Testis (tissue), 3 donors: Measurements from ENCODE around the gene OPHN1. TPM values are rescaled to one million over a fixed set of nuclear protein-coding genes. Genes with fewer than 3 reads are reported as not detected.

ENCODE experiments used
- DNase-seq: peaks from one replicate; pipeline ENCODE4 v3.0.0-alpha.2; 2019
- H3K27ac ChIP-seq, 2 donors: fragments of 200-600 bp; sonication (generic); one replicate each; pipeline ENCODE4 v1.5.1; 2019
- H3K27me3 ChIP-seq: fragments of 200-600 bp; sonication (generic); one replicate; pipeline ENCODE4 v1.5.1; 2019
- H3K36me3 ChIP-seq: fragments of 200-600 bp; sonication (generic); one replicate; pipeline ENCODE4 v1.5.1; 2017; ENCODE audit warnings: low read depth; ENCODE audit errors: missing control alignments
- H3K4me1 ChIP-seq: fragments of 200-600 bp; sonication (generic); one replicate; pipeline ENCODE4 v1.5.1; 2019
- H3K4me3 ChIP-seq, 2 donors: fragments of 200-600 bp; sonication (generic); one replicate each; pipeline ENCODE4 v1.5.1; 2017 to 2019
- H3K9me3 ChIP-seq: fragments of 200-600 bp; sonication (generic); one replicate; pipeline ENCODE4 v1.5.1; 2017
- POLR2A ChIP-seq: fragments of 450-650 bp; IDR thresholded peaks from one replicate; pipeline ENCODE4 v1.6.1; 2017; ENCODE audit warnings: antibody characterized with exemption, mild to moderate bottlenecking, moderate library complexity
- WGBS, 2 donors: methylation state at CpG; one replicate each; pipeline ENCODE4 v1.1.5; 2018; 5-methylcytosine and 5-hydroxymethylcytosine counted together
- intact Hi-C: fragments of 100-400 bp; cut with DNase I; formaldehyde crosslinking; loops from one replicate; pipeline ENCODE4 v1.15.1; 2023; ENCODE audit warnings: low total_unique reads
- polyA plus RNA-seq: library from polyadenylated mRNA; stranded (reverse); fragments of 350-450 nt; fragmentation: Illumina TruSeq; extraction: RNeasy Lipid Tissue Mini Kit (QIAGEN cat#74804); gene quantifications from one replicate; pipeline ENCODE4 v1.2.3, GENCODE V29; 2014; ENCODE audit warnings: low read depth, low replicate concordance; ENCODE audit not compliant: insufficient read depth
- total RNA-seq, 2 donors: library from RNA; depleted of rRNA; stranded (reverse); fragments of >200 nt; gene quantifications; one replicate each; pipeline ENCODE4 v1.2.3, GENCODE V29; 2016
- TF ChIP-seq, protein P1 (sequence below), 3 experiments: fragments of 450-650 bp in 2 of 3; fragments of 200-600 bp in 1 of 3; sonication (generic) in 1 of 3; IDR thresholded peaks; one replicate each; pipeline ENCODE4 v1.5.1; 2016 to 2019; ENCODE audit warnings: antibody characterized with exemption in 3 of 3, mild to moderate bottlenecking in 2 of 3, moderate library complexity in 1 of 3

Gene OPHN1
- total and polyA plus RNA-seq, 3 donors from 2014 or later: 2.3 to 5.7 (median 5.5) TPM

DNA sequence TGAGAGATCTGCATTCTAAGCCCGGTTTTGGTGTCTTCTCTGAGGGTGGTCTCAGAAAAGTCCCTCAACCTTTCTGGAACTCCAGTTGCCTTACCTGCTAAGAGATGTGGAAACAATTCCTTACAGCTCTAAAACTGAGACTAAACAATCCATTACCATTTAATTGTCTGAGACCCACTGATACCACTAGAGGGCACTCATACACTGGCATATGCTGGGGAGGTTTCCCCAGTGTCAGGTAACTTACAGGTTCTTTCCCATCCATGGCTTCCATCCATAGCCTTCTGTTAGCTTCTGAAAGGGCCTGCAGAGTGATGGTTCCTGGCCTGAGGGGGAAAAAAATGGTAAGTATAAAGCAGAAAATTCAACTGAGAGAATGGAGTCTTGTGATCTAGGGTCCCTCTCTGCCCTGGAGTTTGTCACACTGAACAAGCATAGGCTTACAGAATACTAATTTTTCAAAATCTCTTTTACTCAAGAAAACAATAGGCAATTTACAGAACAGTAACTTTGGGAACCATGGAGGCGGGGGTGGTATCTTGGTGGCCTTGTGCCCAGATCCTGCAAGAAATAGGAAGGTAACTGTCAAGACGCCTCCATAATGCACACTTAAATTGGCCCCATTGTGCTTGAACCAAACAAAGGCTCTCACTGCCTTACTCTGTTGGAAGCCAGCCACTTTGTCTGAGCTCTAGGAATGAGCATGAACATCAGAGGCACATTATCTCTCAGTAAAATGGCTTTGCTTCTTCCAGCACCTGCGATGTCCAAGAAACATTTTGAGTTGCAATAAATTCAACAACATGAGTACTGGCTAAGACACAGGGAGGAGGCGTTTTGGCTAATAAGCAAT, 236.1 kb downstream of the OPHN1 start:
- Histone ChIP-seq H3K27me3 (no peaks in the 10 kb centered on the region), H3K9me3 (no peaks in the 10 kb centered on the region), H3K4me1 (no peaks in the 10 kb centered on the region), H3K36me3 (no peaks in the 10 kb centered on the region), H3K4me3 (no peak overlapping the region), H3K27ac (no peak overlapping the region)
- no peak for TF ChIP-seq POLR2A
- TF ChIP-seq, protein P1, sequence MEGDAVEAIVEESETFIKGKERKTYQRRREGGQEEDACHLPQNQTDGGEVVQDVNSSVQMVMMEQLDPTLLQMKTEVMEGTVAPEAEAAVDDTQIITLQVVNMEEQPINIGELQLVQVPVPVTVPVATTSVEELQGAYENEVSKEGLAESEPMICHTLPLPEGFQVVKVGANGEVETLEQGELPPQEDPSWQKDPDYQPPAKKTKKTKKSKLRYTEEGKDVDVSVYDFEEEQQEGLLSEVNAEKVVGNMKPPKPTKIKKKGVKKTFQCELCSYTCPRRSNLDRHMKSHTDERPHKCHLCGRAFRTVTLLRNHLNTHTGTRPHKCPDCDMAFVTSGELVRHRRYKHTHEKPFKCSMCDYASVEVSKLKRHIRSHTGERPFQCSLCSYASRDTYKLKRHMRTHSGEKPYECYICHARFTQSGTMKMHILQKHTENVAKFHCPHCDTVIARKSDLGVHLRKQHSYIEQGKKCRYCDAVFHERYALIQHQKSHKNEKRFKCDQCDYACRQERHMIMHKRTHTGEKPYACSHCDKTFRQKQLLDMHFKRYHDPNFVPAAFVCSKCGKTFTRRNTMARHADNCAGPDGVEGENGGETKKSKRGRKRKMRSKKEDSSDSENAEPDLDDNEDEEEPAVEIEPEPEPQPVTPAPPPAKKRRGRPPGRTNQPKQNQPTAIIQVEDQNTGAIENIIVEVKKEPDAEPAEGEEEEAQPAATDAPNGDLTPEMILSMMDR (IDR thresholded peaks at IDR 0.05): peak in 2 of 3 experiments; percentile 53
- intact Hi-C loops: no loop called here
- peak; percentile 35 for DNase-seq
- WGBS, 2 donors: 32 to 43% methylated on average over 2 to 5 of the region's 5 CpGs

DNA sequence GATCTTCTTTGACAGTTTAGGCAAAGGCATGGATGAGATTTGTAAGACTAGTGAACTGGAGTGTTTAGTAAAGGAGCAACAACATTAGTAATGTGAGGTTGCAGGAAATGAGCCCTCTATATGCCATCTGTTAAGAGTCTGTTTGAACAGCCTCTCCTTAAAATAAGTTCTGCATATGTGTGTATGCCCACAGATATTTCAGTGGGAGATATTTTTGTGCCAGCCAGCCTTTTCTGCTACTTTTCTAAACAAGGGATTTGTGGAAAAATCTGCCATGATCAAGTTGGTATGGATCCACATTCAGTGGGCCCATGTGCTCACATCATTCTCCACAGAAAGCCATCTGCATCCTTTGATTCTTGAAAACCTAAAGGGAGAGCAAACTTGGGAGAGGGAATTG, 237.7 kb downstream of the OPHN1 start:
- H3K4me1 ChIP-seq: no peaks in the 10 kb centered on the region
- no peak overlapping the region for H3K27ac ChIP-seq
- intact Hi-C loops: no loop called here
- H3K27me3 ChIP-seq: no peaks in the 10 kb centered on the region
- no peaks in the 10 kb centered on the region for H3K9me3 ChIP-seq
- no peaks in the 10 kb centered on the region for H3K36me3 ChIP-seq
- no peak for DNase-seq
- no peak overlapping the region for H3K4me3 ChIP-seq
- TF ChIP-seq, protein P1 (IDR thresholded peaks at IDR 0.05): no peak

DNA sequence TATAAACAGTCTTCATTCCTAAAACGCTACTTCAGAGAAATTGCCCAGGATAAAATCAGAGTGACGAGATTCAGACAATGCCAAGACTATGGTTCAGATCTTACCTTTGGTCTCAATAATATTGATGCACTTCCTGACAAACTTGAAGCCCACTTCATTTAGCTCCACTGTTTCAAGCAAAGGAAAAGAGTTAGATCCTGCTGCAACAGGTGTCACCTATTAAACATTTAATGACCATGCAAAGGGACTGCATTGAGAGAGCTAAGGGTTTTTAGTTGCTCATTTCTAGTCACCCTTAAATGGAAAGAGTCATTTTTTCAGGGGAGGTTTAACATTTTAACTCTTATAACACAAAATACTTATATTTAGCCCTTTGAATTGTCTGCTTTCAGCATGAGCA, 239.5 kb downstream of the OPHN1 start:
- TF ChIP-seq, protein P1 (IDR thresholded peaks at IDR 0.05): no peak
- no peak for TF ChIP-seq POLR2A
- Histone ChIP-seq H3K36me3 (no peaks in the 10 kb centered on the region), H3K9me3 (no peaks in the 10 kb centered on the region), H3K27me3 (no peaks in the 10 kb centered on the region), H3K4me3 (no peak overlapping the region), H3K27ac (no peak overlapping the region), H3K4me1 (no peaks in the 10 kb centered on the region)
- intact Hi-C loops: no loop called here
- WGBS, 2 donors: 82 to 85% methylated on average over 2 of the region's 2 CpGs
- DNase-seq: no peak

DNA sequence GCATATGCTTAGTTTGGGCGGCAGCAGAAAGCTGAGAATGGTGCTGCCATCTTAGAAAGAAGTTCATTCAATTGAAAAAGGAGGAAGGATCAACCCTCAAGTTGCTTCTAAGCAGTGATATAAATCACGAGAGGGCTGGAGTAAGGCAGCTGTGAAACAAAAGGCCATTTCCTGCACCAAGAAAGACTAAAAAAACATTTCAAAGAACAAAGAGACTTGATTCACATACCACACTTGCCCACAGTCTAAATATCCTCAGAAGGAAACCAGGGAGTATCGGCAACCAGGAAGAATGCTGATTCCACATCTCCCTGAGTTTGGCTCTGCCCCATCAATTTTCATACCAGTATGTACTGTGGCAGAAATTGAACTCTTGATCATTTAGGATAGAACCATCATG, 240.1 kb downstream of the OPHN1 start:
- Histone ChIP-seq H3K9me3 (no peaks in the 10 kb centered on the region), H3K27me3 (no peaks in the 10 kb centered on the region), H3K27ac (no peak overlapping the region), H3K4me1 (no peaks in the 10 kb centered on the region), H3K36me3 (no peaks in the 10 kb centered on the region), H3K4me3 (no peak overlapping the region)
- 71 to 84% methylated on average over 3 of the region's 3 CpGs for WGBS, 2 donors
- intact Hi-C loops: no loop called here
- TF ChIP-seq, protein P1 (IDR thresholded peaks at IDR 0.05): no peak
- DNase-seq: no peak

DNA sequence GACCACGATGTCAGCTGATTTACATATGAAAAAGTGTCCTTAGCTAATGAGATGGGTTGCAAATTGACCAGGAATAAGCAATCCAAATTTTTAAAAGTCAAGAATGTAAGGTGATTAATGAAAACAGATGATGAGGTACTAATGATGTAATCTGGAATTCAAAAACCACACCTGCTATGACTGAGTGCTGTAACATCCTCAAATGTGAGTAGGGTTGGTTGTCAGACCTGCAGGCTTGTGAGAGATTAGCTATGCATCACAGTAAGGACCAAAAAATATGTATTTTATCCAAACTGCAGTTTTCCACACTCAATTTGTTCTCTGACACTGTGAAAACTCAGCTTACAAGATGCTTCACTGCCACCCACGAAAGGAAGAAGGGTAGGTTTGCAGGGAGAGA, 242.5 kb downstream of the OPHN1 start:
- WGBS, 2 donors: 86 to 97% methylated on average over 2 of the region's 2 CpGs
- no peaks in the 10 kb centered on the region for H3K36me3 ChIP-seq
- DNase-seq: no peak
- no peak for TF ChIP-seq POLR2A
- TF ChIP-seq, protein P1 (IDR thresholded peaks at IDR 0.05): no peak
- H3K27ac ChIP-seq: no peak overlapping the region
- no peak overlapping the region for H3K4me3 ChIP-seq
- H3K4me1 ChIP-seq: no peaks in the 10 kb centered on the region
- intact Hi-C loops: no loop called here
- no peaks in the 10 kb centered on the region for H3K27me3 ChIP-seq
- H3K9me3 ChIP-seq: no peaks in the 10 kb centered on the region
